Activated CD4-positive, alpha-beta T cell treated with anti-CD3 and anti-CD28 coated beads for 48 hours (primary cell): ENCODE results near the gene MED27.
"Not testable (repeated sequence)": the region's sequence is repeated elsewhere in the genome, so short reads cannot be mapped to it uniquely, and the experiment has no call there.

Experiments
- DNase-seq: peaks from one replicate; pipeline ENCODE4 v3.0.0-alpha.2; 2020

The MED27 gene

GRCh38 chr9:132014218-132014805 is 65.4 kb downstream of the MED27 start:
- no peak for DNase-seq

GRCh38 chr9:132012704-132013357 is 66.8 kb downstream of the MED27 start:
- DNase-seq: no peak

- no peak for DNase-seq
Observed at GRCh38 chr9:132011896-132012295, 67.8 kb downstream of the MED27 start.

GRCh38 chr9:132011309-132011708 is 68.4 kb downstream of the MED27 start:
- no peak for DNase-seq

GRCh38 chr9:132010201-132010600 is 69.5 kb downstream of the MED27 start:
- DNase-seq: not testable (repeated sequence)

GRCh38 chr9:132008855-132009812 is 70.5 kb downstream of the MED27 start:
- no peak for DNase-seq

GRCh38 chr9:132008184-132008803 is 71.4 kb downstream of the MED27 start:
- no peak for DNase-seq

GRCh38 chr9:132007371-132008025 is 72.2 kb downstream of the MED27 start:
- no peak for DNase-seq

- DNase-seq: peak; percentile 60
Observed at GRCh38 chr9:132006677-132007370, 72.8 kb downstream of the MED27 start.

GRCh38 chr9:132005899-132006298 is 73.8 kb downstream of the MED27 start:
- no peak for DNase-seq

- DNase-seq: no peak
Observed at GRCh38 chr9:132004323-132004722, 75.3 kb downstream of the MED27 start.

- no peak for DNase-seq
Observed at GRCh38 chr9:132003896-132004295, 75.8 kb downstream of the MED27 start.

GRCh38 chr9:132003319-132003704 is 76.4 kb downstream of the MED27 start:
- DNase-seq: no peak

- no peak for DNase-seq
Observed at GRCh38 chr9:132002643-132003318, 76.9 kb downstream of the MED27 start.

GRCh38 chr9:132001567-132001966 is 78.1 kb downstream of the MED27 start:
- DNase-seq: no peak

GRCh38 chr9:132000659-132001058 is 79.0 kb downstream of the MED27 start:
- DNase-seq: no peak

GRCh38 chr9:131999692-132000551 is 79.7 kb downstream of the MED27 start:
- no peak for DNase-seq

- no peak for DNase-seq
Observed at GRCh38 chr9:131997779-131998178, 81.9 kb downstream of the MED27 start.

- DNase-seq: no peak
Observed at GRCh38 chr9:131997076-131997475, 82.6 kb downstream of the MED27 start.

GRCh38 chr9:131995382-131995781 is 84.3 kb downstream of the MED27 start:
- DNase-seq: no peak
